DMS 273 treated with DMSO at 0.1 percent for 48 hours (cell line): ENCODE results near the gene HOXB4.

Experiments used
- DNase-seq: peaks from one replicate; lab custom pipeline; 2025; lab: John Stamatoyannopoulos, UW

Gene HOXB4

GRCh38 chr17:48571826-48572417 lies 6.2 kb downstream of the HOXB4 start:
- no peak for DNase-seq

GRCh38 chr17:48571024-48571818 lies 6.9 kb downstream of the HOXB4 start:
- DNase-seq = no peak

GRCh38 chr17:48570325-48571023 lies 7.7 kb downstream of the HOXB4 start:
- no peak for DNase-seq

GRCh38 chr17:48569674-48570324 lies 8.4 kb downstream of the HOXB4 start:
- DNase-seq = no peak

GRCh38 chr17:48569240-48569582 lies 8.9 kb downstream of the HOXB4 start:
- DNase-seq = no peak

- no peak for DNase-seq
Observed at GRCh38 chr17:48568499-48569239, 9.5 kb downstream of the HOXB4 start.

GRCh38 chr17:48567646-48568354 lies 10.3 kb downstream of the HOXB4 start:
- DNase-seq = no peak

GRCh38 chr17:48567209-48567608 lies 10.9 kb downstream of the HOXB4 start:
- DNase-seq = no peak

GRCh38 chr17:48566717-48567116 lies 11.4 kb downstream of the HOXB4 start:
- DNase-seq = no peak

GRCh38 chr17:48565925-48566710 lies 12.0 kb downstream of the HOXB4 start:
- DNase-seq = no peak

- no peak for DNase-seq
Observed at GRCh38 chr17:48565022-48565554, 13.1 kb downstream of the HOXB4 start.

GRCh38 chr17:48564188-48565021 lies 13.7 kb downstream of the HOXB4 start:
- no peak for DNase-seq

- DNase-seq = no peak
Observed at GRCh38 chr17:48563867-48564187, 14.3 kb downstream of the HOXB4 start.

GRCh38 chr17:48563385-48563838 lies 14.7 kb downstream of the HOXB4 start:
- DNase-seq = no peak

GRCh38 chr17:48562934-48563333 lies 15.2 kb downstream of the HOXB4 start:
- no peak for DNase-seq

GRCh38 chr17:48561884-48562810 lies 16.0 kb downstream of the HOXB4 start:
- no peak for DNase-seq

- DNase-seq = no peak
Observed at GRCh38 chr17:48559840-48560817, 18.0 kb downstream of the HOXB4 start.
